Neural crest cell (in vitro differentiated cells): ENCODE measurements around the gene RNF138. TPM values are rescaled to one million over a fixed set of nuclear protein-coding genes. Genes with fewer than 3 reads are reported as not detected.

Source experiments
- DNase-seq: peaks from one replicate; pipeline ENCODE4 v3.0.0; 2021; ENCODE audit warnings: low read depth, mixed read lengths, low spot score
- H3K27ac Mint-ChIP-seq: one replicate; pipeline ENCODE4 v1.8.0; 2021; ENCODE audit warnings: mild to moderate bottlenecking, mixed read lengths; ENCODE audit not compliant: unreplicated experiment
- H3K27me3 Mint-ChIP-seq: 2 replicates; pipeline ENCODE4 v1.8.0; 2021; ENCODE audit warnings: low read depth, mild to moderate bottlenecking, mixed read lengths
- H3K36me3 Mint-ChIP-seq: 2 replicates; pipeline ENCODE4 v1.8.0; 2021; ENCODE audit warnings: low read depth, mild to moderate bottlenecking, mixed read lengths
- H3K4me1 Mint-ChIP-seq: 2 replicates; pipeline ENCODE4 v1.8.0; 2021; ENCODE audit warnings: mixed read lengths
- H3K4me3 Mint-ChIP-seq: one replicate; pipeline ENCODE4 v1.8.0; 2021; ENCODE audit warnings: mild to moderate bottlenecking, mixed read lengths
- H3K9me3 Mint-ChIP-seq: 2 replicates; pipeline ENCODE4 v1.8.0; 2021; ENCODE audit warnings: mixed read lengths
- CTCF ChIP-seq: fragments of 200-600 bp; sonication (generic); conservative IDR thresholded peaks from 2 replicates; pipeline ENCODE4 v1.5.0; 2021; ENCODE audit warnings: antibody characterized with exemption, mild to moderate bottlenecking
- total RNA-seq: library from RNA; stranded (reverse); gene quantifications from 2 replicates; pipeline ENCODE4 v1.2.1, GENCODE V29; 2021

The RNF138 gene
- total RNA-seq, 1 donor from 2014 or later: 51.6 TPM

- TF ChIP-seq CTCF: no peak
- Mint-ChIP-seq H3K4me3 (no peak overlapping the region), H3K27ac (no peak overlapping the region), H3K9me3 (no peaks in the 10 kb centered on the region), H3K4me1 (no peaks in the 10 kb centered on the region), H3K36me3 (no peaks in the 10 kb centered on the region), H3K27me3 (no peaks in the 10 kb centered on the region)
- no peak for DNase-seq
These were observed 34.0 kb upstream of the RNF138 start for GRCh38 chr18:32057624-32058165.

- Mint-ChIP-seq H3K9me3 (no peaks in the 10 kb centered on the region), H3K36me3 (no peaks in the 10 kb centered on the region), H3K27ac (no peak overlapping the region), H3K27me3 (no peaks in the 10 kb centered on the region), H3K4me1 (no peaks in the 10 kb centered on the region), H3K4me3 (no peak overlapping the region)
- no peak for DNase-seq
- TF ChIP-seq CTCF: no peak
These were observed 31.6 kb upstream of the RNF138 start for GRCh38 chr18:32060026-32060425.

DNA sequence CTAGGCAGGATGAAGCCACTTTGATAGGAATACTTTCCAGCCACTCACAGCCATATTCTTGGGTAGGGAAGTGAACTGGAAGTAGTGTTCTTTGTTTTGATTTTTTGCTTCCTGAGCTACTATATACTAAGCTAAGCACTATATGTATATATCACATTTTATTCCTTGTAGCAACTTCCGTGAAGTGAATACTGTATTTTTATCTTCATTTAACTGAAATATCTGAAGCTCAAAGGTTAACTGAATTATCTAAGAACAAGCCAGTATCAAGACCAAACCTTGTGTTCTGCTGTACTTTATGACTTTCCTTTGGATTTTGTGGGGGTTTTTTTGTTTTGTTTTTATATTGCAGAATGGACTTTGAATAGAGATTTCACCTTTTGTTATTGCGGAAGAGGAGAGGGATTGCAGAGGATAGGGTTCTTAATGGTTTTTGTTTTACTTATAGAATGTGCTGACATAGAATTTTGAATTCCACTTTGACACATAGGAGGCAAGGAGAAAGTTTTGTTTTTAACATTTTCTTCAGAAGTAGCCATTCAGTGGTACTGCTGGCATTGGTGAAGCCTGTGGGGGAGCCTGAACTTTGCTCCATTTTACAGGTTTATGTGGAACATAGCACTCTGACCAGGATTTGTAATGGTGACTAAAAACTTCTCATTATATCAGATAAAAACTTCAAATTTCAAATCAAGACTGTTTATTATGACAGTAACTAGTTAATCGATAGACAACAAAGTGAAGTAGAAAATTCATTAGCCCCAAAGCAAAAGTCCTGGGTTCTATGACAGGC, 24.1 kb upstream of the RNF138 start:
- H3K4me1 Mint-ChIP-seq: no peaks in the 10 kb centered on the region
- H3K27me3 Mint-ChIP-seq: no peaks in the 10 kb centered on the region
- DNase-seq: no peak
- no peak overlapping the region for H3K27ac Mint-ChIP-seq
- no peak overlapping the region for H3K4me3 Mint-ChIP-seq
- peaks cover 2% of the 10 kb centered on the region for H3K9me3 Mint-ChIP-seq
- TF ChIP-seq CTCF: no peak
- no peaks in the 10 kb centered on the region for H3K36me3 Mint-ChIP-seq

DNA sequence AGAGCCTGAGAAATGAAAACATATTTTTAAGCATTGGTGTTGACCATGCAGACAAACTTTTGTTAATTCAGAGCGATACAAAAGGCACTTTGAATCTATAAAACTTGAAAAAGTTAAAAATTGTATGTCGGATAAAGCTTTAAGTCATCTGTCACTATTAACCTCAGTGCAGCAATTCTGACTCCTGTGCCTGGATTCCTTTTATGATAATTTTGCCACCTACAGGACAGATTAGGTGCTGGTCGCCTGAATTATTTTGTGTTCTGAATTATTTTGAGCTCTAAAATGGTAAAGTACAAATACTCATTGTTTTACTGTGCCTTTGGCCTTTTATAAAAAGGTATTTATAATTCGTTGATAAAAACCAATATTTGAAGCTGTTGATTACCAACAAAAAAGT, 19.4 kb upstream of the RNF138 start:
- H3K36me3 Mint-ChIP-seq: no peaks in the 10 kb centered on the region
- H3K4me1 Mint-ChIP-seq: no peaks in the 10 kb centered on the region
- H3K27me3 Mint-ChIP-seq: no peaks in the 10 kb centered on the region
- H3K4me3 Mint-ChIP-seq: no peak overlapping the region
- peak; percentile 63 for TF ChIP-seq CTCF
- no peak for DNase-seq
- peaks cover 4% of the 10 kb centered on the region for H3K9me3 Mint-ChIP-seq
- H3K27ac Mint-ChIP-seq: no peak overlapping the region

DNA sequence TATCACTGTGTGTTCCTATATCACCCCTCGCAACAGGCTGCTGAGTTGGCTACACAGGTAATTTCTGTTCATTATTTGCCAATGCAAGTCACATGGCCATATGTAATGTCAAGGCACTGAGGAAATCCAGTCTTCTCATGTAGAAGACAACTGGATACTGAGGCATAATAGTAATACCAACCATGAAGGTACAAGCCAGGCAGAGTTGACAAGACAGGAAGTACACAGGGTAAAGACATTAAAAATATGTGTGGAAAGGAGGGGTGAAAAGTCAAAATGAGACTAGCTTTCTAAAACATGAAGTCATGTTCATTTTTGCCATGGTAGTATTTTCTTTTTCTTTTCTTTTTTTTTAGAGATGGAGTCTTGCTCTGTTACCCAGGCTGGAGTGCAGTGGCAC, 17.5 kb upstream of the RNF138 start:
- no peaks in the 10 kb centered on the region for H3K36me3 Mint-ChIP-seq
- no peaks in the 10 kb centered on the region for H3K27me3 Mint-ChIP-seq
- no peaks in the 10 kb centered on the region for H3K4me1 Mint-ChIP-seq
- H3K27ac Mint-ChIP-seq: no peak overlapping the region
- no peak overlapping the region for H3K4me3 Mint-ChIP-seq
- no peak for DNase-seq
- TF ChIP-seq CTCF: no peak
- peaks cover 4% of the 10 kb centered on the region for H3K9me3 Mint-ChIP-seq
